Measurements from ENCODE around the gene M1AP.

DNA sequence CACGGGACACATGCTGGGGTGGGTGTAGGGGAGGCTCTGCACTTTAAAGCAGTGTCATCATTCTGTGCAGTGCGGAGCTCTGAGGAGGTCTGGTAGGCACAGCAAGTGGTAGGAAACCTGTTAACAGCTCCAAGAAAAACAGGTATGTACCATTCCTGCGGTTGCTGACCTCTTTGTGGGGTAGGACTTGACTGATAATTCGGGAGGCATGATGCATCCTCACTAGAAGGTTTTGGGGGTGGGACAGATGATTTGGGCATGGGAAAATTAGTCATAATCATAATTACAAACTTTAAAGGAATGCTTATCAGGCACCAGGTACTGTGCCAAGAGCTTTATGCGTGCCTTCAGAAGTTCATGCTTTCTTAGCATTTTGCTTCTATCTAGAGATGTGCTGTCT is 83.9 kb downstream of the M1AP start:
- TF ChIP-seq CTCF (IDR thresholded peaks at IDR 0.05) (no peak), POLR2A (IDR thresholded peaks at IDR 0.05) (no peak)

Data from thyroid gland (tissue), 4 donors.